GM19324 (cell line): ENCODE measurements around the gene DOK3.
"Not testable (repeated sequence)": the region's sequence is repeated elsewhere in the genome, so short reads cannot be mapped to it uniquely, and the experiment has no call there.

Source experiments
- ATAC-seq: cut with Tn5 transposase; IDR thresholded peaks from one replicate; pipeline ENCODE4 v1.9.1; 2021; ENCODE audit warnings: mild to moderate bottlenecking, moderate library complexity; ENCODE audit not compliant: unreplicated experiment, low FRiP score

Gene DOK3

DNA sequence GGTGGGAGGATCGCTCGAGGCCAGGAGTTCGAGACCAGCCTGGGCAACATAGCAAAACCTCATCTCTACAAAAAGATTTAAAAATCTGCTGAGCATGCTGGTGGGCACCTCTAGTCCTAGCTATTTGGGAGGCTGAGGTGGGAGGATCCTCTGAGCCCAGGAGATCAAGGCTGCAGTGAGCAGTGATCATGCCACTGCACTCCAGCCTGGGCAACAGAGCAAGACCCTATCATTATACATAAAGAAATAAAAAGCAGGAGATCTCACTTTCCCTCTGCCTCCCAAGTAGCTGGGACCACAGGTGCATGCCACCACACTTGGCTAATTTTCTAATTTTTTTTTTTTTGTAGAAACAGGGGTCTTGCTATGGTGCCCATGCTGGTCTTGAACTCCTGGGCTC is 23.9 kb downstream of the DOK3 start:
- not testable (repeated sequence) for ATAC-seq

GRCh38 chr5:177484902-177485549 is 24.6 kb downstream of the DOK3 start:
- no peak for ATAC-seq

GRCh38 chr5:177483994-177484901 is 25.4 kb downstream of the DOK3 start:
- no peak for ATAC-seq

GRCh38 chr5:177483042-177483441 is 26.6 kb downstream of the DOK3 start:
- no peak for ATAC-seq

DNA sequence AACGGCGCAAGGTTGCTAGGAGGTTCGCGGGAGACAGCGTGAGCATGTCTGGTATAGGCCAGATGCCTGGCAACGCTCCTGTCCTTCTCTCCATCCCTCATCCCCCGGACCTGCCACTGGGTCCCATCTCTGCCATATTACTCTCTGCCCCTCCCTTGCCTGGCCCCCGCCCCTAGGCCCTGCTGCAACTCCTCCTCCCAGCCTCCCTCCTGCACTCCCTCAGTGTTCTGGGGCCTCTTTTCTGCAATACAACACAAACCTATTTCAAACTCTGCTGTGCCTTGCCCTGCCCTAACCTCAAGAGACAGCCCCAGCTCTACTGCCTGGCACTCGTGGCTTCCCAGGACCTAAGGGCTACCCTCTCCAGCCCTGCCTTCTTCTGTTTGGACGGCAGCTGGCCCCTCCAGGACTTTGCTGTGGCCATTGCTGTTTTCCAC is 27.2 kb downstream of the DOK3 start:
- ATAC-seq = no peak

DNA sequence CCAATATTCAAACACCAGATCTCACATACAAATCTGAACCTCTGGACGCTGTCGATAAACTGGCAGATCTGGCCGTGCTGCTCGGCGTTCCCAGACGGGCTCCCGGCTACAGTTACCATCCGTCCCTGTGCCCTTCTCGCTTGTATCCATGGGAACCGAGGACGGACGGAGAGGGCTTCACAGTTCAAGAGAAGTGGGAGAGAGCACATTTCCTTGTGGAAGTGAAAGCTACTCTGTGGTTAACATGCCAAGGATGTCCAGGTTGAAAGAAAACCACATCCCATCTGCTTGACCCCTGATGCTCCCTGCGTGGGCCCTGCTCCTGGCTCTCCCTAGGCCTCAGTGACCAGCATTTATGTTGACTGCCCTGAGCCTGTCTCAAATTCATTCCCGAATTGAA is 29.9 kb downstream of the DOK3 start:
- no peak for ATAC-seq

- no peak for ATAC-seq
These were observed 30.6 kb downstream of the DOK3 start for GRCh38 chr5:177478711-177479646.

- ATAC-seq = no peak
These were observed 31.7 kb downstream of the DOK3 start for GRCh38 chr5:177477701-177478477.

GRCh38 chr5:177476531-177477233 is 32.9 kb downstream of the DOK3 start:
- ATAC-seq = no peak

DNA sequence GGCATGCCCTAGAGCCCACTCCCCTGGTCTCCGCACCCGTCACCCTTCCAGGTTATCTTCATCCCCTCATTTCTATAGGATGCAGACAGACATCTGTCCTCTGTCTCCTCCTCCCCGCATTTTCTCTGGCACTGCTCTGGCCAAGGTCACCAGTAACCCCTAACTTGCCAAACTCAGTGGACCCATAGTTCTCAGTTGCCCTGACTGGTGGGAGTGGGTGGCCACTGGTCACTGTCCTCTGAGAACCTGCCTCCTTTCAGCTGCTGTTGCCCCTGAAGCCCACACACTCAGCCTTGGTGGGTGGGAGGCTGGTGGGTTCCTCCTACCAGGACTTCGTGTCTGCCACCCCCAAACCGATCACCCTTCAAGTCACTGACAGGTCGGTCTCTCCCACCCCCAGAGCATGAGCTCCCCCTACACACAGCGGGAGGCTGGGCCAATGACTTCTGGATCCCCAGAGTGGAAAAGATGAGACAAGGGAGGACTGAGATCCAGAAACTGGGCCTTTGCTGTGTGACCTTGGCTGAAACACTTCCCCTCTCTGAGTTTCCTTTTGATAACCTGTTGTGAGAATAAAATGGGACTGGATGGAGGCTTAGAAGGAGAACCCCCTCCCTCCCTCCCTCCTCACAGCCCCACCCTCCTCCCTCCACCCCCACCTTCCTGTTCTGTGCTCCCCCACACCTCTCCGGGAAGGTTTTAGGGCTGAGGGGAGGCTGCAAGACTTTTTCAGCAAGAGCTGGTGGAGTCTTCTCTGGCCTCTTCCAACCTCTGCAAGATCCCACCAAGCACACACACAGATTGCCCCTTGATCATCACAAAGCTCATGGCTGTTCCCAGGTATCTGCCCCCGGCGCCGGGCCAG is 33.8 kb downstream of the DOK3 start:
- ATAC-seq = no peak

DNA sequence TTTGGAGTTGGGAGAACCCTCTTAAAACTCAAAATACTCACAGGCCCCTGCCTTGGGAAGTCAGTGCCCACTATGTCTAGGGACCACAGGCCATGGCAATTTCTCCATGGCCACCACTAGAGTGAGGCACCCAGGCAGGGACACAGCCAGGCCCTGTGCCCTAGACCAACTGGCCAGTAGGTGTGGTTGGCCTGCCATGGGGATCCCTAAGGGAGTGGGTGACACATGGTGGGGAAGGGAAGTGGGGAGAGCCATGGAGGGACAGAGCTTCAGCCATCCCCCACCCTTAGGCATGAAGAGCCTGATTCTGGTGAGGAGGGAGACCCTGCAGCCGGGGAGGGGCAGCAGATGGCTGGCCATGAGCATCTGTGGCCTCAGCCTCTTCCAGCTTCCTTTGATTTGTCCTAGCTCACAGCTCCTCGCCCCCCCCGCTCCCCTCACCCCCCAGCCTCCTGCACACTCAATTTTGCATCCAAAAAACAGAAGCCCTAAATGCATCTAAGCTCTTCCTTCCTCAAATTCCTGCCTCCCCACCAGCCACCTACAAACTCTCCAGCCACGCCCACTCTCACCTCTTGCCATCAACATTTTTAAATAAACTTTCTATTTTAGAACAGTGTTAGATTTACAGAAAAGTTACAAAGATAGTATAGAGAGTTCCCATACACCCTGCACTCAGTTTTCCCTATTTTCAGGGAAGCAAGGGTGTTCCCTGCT is 34.6 kb downstream of the DOK3 start:
- no peak for ATAC-seq

- no peak for ATAC-seq
These were observed 35.6 kb downstream of the DOK3 start for GRCh38 chr5:177474002-177474476.

- ATAC-seq = no peak
These were observed 36.1 kb downstream of the DOK3 start, which contains the start of gene DBN1 for GRCh38 chr5:177473443-177474001. Gene DBN1 (minus strand): TSS chr5:177473634. CDS start chr5:177473521, 113 bp downstream.

DNA sequence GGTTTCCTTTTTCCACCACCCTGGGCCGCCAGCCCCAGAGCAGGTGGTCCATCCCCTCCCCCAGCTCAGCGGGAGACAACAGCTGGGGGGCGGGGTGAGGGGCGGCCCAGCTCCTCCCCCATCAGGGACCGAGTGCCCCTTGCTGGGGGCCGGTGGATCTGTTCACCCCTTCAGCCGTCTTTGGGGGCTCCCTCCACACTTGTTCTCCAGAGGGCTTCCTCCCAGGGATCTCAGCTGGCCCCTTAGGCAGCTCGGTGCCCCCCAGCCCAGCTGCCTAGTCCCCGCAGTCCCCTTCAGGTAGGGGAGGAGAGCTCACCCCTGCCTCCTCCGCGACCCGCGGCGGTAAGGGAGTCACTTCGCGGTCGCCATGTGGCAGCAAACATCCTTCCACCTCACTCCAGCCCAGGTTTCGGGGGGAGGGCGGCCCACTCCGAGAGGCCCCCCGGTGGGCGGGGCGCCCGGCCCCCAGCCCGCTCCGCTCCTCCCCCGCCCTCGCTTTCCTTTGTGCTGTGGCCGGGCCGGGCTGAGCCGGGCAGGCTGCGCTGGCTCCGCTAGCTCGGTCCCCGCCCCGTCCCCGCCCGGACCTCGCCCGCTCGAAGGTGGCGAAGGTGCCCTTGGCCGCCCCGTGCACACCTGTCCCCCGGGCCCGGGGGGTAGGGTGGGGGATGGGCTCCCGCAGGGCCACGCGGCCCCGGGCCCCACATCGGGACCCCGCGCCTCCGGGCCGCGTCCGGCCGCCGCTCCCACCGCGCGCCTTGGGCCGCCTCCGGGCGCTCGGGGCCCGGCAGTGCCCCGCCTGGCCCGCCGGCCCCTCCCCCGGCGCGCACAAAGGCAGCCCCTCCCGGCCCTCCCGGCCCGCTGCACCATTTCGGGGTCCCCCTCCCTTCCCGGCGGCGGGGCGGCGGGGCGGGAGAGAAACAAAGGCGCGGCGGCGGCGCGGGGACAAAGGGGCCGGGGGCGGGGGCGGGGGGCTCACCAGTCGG is 36.9 kb downstream of the DOK3 start:
- ATAC-seq = no peak

DNA sequence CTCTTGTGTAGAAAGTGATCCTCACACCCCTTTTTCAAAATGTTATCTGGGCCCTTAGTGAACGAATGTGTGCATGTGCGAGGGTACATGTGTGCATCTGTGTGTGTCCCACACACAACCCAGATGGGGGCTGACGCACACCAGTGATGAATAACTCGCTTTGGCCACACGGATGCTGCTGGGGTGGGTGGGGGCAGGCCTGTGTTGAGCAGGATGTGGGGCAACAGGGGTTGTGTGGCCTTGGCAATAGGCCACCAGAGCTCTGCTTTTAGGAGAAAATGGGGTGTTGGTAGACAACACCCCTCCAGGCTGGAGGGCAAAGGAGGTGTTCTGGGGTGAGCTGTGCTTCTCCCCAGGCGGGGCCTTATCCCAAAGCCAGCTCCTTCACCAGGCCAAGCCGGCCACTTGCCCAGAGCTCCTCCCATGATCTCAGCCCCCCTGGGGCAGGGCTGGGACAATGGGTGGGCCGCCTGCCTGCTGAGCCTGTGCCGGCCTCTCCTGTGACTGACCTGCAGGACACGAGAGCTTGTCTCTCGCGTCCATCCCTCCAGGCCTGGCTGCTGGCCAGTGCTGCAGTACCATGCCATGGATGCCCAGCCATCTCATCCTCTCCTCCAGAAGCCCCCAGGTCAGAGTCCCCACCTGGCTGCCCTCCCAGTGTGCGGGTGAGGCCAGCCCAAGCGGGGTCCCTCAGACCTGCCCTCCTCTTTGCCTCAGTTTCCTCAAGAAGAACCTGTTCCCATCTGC is 37.8 kb downstream of the DOK3 start:
- ATAC-seq = no peak
